Peyer's patch (tissue), 4 donors: ENCODE measurements around the gene GFOD1. TPM values are rescaled to one million over a fixed set of nuclear protein-coding genes. Genes with fewer than 3 reads are reported as not detected.

Experiments used
- DNase-seq, 3 donors: peaks; one replicate each; pipeline ENCODE4 v3.0.0-alpha.2; 2017 to 2019
- H3K27ac ChIP-seq, 4 donors: fragments of 200-600 bp; sonication (generic); one replicate each; pipeline ENCODE4 v1.5.1; 2016 to 2019
- H3K27me3 ChIP-seq, 2 donors: fragments of 200-600 bp; sonication (generic); one replicate each; pipeline ENCODE4 v1.5.1; 2019
- H3K36me3 ChIP-seq, 3 donors: fragments of 200-600 bp; sonication (generic); one replicate each; pipeline ENCODE4 v1.5.1; 2016 to 2019
- H3K4me1 ChIP-seq, 4 donors: fragments of 200-600 bp; sonication (generic); one replicate each; pipeline ENCODE4 v1.5.1; 2016 to 2019
- H3K4me3 ChIP-seq, 4 donors: fragments of 200-600 bp; sonication (generic); 1 replicate in 3 of 4; 2 replicates in 1 of 4; pipeline ENCODE4 v1.5.1; 2016 to 2019; ENCODE audit warnings: mild to moderate bottlenecking in 1 of 4
- H3K9me3 ChIP-seq, 4 donors: fragments of 200-600 bp; sonication (generic); one replicate each; pipeline ENCODE4 v1.5.1; 2016 to 2019; ENCODE audit warnings: mild to moderate bottlenecking in 1 of 4
- POLR2A ChIP-seq, 2 donors: fragments of 450-650 bp; IDR thresholded peaks; one replicate each; pipeline ENCODE4 v1.5.1; 2017; ENCODE audit warnings: antibody characterized with exemption in 2 of 2, mild to moderate bottlenecking in 2 of 2, moderate library complexity in 2 of 2
- total RNA-seq, 4 donors: library from RNA; depleted of rRNA; stranded (reverse); fragments of >200 nt; gene quantifications; one replicate each; pipeline ENCODE4 v1.1.0, GENCODE V29; 2016
- TF ChIP-seq, protein P1 (sequence below), 6 experiments: fragments of 450-650 bp in 4 of 6; fragments of 200-600 bp in 2 of 6; sonication (generic) in 1 of 6; IDR thresholded peaks; one replicate each; pipeline ENCODE4 v1.5.1; 2017 to 2019; ENCODE audit warnings: antibody characterized with exemption in 6 of 6, mild to moderate bottlenecking in 3 of 6, moderate library complexity in 1 of 6

The GFOD1 gene
- total RNA-seq, 4 donors from 2014 or later: 10.7 to 24.2 (median 17.6) TPM

DNA sequence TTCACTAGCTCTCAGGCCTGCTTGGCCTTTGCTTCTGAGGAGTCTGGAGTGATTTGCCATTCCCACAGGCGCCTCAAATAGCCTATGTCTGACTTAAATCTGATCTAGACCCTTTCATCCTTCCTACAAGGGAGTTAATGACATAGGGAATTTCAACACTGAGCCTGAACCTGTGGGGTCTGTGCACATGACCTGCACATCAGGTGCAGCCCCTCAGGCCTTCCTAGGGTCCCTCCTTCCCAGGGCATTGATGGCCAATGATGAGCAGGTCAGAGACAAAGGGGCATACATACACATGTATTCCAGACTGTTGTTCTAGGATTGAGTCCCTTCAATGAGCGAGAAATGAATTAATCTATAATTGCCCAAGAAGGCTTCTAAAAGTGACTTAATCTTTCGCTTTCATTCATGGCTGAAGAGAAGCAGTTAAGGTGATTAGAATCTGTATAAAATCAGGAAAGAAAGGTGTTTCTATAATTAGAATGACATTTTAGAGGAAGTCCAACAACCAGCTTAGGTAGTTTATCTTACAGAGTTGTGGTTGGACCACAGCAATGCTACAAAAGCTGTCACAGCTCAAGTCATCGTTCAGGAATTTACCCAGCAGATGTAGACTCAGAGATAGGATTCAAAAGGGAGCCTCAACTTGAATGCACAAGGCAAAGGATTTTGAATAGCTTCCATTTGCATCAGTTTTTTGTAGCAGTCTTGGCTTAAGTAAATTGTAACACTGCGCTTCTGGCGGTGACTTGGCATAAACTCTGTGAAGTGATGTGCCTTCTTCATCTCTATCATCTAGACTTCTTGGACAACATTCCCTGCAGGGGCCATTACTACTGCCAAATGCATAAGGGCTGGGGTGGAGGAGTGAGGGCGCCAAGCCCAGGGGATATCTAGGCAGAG, 132.1 kb downstream of the GFOD1 start:
- TF ChIP-seq POLR2A (IDR thresholded peaks at IDR 0.05): no peak
- TF ChIP-seq, protein P1, sequence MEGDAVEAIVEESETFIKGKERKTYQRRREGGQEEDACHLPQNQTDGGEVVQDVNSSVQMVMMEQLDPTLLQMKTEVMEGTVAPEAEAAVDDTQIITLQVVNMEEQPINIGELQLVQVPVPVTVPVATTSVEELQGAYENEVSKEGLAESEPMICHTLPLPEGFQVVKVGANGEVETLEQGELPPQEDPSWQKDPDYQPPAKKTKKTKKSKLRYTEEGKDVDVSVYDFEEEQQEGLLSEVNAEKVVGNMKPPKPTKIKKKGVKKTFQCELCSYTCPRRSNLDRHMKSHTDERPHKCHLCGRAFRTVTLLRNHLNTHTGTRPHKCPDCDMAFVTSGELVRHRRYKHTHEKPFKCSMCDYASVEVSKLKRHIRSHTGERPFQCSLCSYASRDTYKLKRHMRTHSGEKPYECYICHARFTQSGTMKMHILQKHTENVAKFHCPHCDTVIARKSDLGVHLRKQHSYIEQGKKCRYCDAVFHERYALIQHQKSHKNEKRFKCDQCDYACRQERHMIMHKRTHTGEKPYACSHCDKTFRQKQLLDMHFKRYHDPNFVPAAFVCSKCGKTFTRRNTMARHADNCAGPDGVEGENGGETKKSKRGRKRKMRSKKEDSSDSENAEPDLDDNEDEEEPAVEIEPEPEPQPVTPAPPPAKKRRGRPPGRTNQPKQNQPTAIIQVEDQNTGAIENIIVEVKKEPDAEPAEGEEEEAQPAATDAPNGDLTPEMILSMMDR (IDR thresholded peaks at IDR 0.05): no peak
- peak in 1 of 3 donors; percentile 38 for DNase-seq
- peak overlapping the region; percentile 55 to 81 (median 66) for H3K27ac ChIP-seq

DNA sequence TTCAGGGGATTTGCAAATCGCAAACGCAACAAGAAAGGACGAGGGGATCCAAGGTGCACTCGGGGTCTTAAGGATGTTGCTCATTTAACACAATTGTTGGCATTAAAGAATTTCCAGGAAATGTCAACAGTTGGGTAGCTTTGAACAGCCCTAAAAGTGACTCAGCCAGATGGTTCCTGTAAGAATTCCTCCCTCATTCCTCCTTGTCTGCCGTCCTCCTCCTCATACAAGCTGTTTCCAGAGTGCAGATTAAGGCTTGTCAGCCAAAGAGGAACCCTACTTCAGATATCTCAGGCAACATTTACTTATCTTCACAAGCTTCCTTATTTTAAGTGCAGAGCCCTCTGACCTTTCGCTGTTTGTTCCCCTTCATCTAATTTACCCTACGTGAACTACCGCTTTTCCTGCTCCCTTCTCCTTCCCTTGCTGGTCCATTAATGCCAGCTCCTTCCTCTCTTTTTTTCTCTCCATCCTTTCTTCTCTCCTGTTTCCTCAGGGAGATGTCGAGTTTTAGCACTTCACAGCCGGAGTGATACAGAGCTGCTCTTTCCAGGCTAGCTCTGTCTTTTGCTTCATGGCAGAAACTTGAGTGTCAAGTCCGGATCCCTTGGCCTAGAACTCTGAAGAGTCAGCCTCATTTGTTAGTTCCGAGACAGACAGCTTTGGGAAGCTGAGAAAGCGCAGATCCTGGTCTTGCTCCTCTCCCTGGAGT, 132.9 kb downstream of the GFOD1 start:
- Histone ChIP-seq H3K36me3 (no peaks in the 10 kb centered on the region), H3K9me3 (no peaks in the 10 kb centered on the region), H3K4me1 (peaks cover 0 to 22% (median 15%) of the 10 kb centered on the region in 4 donors), H3K27ac (peak overlapping the region; percentile 55 to 81 (median 66)), H3K4me3 (no peak overlapping the region), H3K27me3 (no peaks in the 10 kb centered on the region)
- peak in 1 of 3 donors; percentile 27 for DNase-seq
- no peak for TF ChIP-seq POLR2A (IDR thresholded peaks at IDR 0.05)
- TF ChIP-seq, protein P1 (IDR thresholded peaks at IDR 0.05): no peak

More for the DNA sequence above, 132.1 kb downstream of the GFOD1 start:
- Histone ChIP-seq H3K27me3 (no peaks in the 10 kb centered on the region), H3K36me3 (no peaks in the 10 kb centered on the region), H3K4me3 (peak overlapping the region in 1 of 4 donors; percentile 25), H3K9me3 (no peaks in the 10 kb centered on the region), H3K4me1 (peaks cover 0 to 22% (median 15%) of the 10 kb centered on the region in 4 donors)

DNA sequence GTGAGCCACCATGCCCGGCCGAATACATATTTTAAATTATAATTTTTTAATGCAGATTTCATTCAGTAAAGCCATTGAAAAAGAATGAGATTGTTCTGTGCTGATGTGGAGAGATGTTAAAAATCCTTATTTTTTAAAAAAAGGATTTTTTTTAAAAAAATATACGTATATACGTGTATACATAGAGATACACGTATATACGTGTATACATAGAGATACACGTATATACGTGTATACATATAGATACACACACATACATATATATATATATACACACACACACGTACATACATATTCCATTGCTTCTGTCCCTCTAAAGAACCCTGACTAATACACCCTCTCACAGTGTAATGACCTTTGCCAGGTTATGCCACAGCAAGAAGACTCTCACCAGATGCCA, 135.2 kb downstream of the GFOD1 start:
- TF ChIP-seq, protein P1 (IDR thresholded peaks at IDR 0.05): no peak
- no peak for TF ChIP-seq POLR2A (IDR thresholded peaks at IDR 0.05)
- no peaks in the 10 kb centered on the region for H3K27me3 ChIP-seq
- H3K9me3 ChIP-seq: no peaks in the 10 kb centered on the region
- H3K4me3 ChIP-seq: no peak overlapping the region
- peaks cover 0 to 22% (median 15%) of the 10 kb centered on the region in 4 donors for H3K4me1 ChIP-seq
- no peak overlapping the region for H3K27ac ChIP-seq
- DNase-seq: no peak
- H3K36me3 ChIP-seq: no peaks in the 10 kb centered on the region

DNA sequence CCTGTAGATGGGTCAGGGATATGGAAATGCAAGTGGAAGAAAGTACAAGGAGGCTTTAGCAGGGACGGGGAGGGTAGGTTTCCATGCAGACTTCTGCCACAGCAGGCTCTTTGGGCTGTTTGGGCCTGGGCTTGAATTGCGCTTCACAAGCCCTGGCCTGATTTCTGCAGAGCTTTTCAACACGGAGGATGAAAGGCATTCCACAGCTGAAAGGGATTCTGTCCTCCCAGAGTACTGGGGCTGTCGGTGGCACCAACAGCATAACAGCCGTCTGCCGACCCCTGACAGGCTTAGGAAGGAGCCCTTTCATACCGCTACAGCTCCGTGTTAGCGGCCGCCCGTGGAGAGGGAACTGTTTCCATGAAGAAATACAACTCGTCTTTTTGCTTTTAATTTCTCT, 136.1 kb downstream of the GFOD1 start:
- H3K9me3 ChIP-seq: no peaks in the 10 kb centered on the region
- H3K4me3 ChIP-seq: no peak overlapping the region

DNA sequence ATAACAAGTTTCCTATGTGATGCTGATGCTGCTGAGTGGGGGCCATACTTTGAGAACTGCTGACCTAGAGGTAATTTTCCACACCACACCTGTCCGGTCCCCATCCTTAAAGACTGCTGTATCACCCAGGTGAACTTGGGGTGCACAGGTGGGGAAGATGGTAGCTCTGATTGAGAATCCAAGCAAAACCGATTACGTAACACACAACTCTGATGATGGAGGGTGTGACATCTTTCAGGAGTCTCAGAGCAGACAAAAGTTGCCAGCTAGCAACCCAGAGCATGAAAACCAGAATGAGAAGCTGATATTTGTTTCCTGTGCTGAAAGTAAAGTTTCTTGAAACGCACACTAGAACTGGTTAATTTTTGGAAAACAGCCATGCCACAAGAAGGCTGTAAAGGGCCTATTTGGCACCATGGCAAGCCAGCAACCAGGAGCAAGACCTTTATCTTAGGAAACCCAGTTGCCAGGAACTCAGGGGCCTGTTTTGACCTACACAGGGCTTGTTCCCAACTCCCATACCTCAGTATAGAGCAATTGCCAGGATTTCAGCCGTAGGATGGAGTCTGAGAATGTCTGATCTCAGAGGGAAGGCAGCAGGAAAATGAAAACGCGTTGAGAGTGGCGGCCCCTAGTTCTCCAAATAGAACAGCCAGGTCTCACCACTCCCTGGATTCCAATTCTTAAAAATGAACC, 137.4 kb downstream of the GFOD1 start:
- no peaks in the 10 kb centered on the region for H3K27me3 ChIP-seq
- TF ChIP-seq, protein P1 (IDR thresholded peaks at IDR 0.05): no peak
- no peak for TF ChIP-seq POLR2A (IDR thresholded peaks at IDR 0.05)
- H3K4me3 ChIP-seq: no peak overlapping the region
- H3K9me3 ChIP-seq: no peaks in the 10 kb centered on the region
- H3K4me1 ChIP-seq: peaks cover 0 to 9% (median 8%) of the 10 kb centered on the region in 4 donors
- no peak overlapping the region for H3K27ac ChIP-seq
- H3K36me3 ChIP-seq: no peaks in the 10 kb centered on the region
- DNase-seq: no peak

More for the DNA sequence above, 136.1 kb downstream of the GFOD1 start:
- Histone ChIP-seq H3K36me3 (no peaks in the 10 kb centered on the region), H3K27ac (no peak overlapping the region), H3K27me3 (no peaks in the 10 kb centered on the region), H3K4me1 (peaks cover 0 to 15% (median 13%) of the 10 kb centered on the region in 4 donors)
- TF ChIP-seq, protein P1 (IDR thresholded peaks at IDR 0.05): no peak
- TF ChIP-seq POLR2A (IDR thresholded peaks at IDR 0.05): no peak
- no peak for DNase-seq
